Measurements from ENCODE around the gene MYG1. TPM values are rescaled to one million over a fixed set of nuclear protein-coding genes. Genes with fewer than 3 reads are reported as not detected.

MYG1 gene
- total and polyA plus RNA-seq, 2 of the 13 experiments (the other 11 are each of a cell fraction or from before 2014, with no cell fraction given): 38.6 to 58.0 TPM

DNA sequence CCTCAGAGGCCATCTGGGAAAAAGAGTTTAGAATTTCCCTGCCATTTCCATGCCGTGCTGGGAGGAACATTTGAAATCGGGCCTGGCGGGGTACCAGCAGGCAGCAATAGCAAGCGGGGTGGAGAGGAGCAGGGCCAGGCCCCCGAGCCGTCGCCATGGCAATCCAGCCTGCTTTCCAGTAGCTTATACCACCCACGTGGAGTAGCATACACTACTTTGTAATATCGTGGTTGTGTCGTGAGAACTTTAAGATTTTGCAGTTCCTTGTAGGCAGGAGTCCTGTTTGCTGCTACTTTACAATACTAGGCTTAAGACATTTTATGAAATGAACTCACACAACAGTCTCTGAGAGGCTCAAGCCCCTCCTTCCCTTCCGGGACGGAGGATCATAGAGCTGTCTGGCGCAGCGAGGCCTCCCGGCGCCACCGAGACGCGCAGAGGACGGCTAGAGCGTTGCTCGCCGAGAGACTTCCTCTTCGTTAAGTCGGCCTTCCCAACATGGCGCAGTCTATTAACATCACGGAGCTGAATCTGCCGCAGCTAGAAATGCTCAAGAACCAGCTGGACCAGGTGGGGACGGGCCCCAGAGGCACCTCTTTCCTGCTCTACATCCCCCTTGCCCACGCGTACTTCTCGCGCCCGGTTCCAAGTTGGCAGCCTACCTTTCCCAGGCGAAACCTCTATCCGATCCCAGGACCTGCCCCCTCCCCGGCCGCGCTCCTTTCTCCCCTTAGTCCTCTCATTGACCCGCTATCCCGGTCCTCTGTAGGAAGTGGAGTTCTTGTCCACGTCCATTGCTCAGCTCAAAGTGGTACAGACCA lies 4.2 kb upstream of the MYG1 start, which contains the start of gene PFDN5 (continued):
- TF ChIP-seq, protein P1, sequence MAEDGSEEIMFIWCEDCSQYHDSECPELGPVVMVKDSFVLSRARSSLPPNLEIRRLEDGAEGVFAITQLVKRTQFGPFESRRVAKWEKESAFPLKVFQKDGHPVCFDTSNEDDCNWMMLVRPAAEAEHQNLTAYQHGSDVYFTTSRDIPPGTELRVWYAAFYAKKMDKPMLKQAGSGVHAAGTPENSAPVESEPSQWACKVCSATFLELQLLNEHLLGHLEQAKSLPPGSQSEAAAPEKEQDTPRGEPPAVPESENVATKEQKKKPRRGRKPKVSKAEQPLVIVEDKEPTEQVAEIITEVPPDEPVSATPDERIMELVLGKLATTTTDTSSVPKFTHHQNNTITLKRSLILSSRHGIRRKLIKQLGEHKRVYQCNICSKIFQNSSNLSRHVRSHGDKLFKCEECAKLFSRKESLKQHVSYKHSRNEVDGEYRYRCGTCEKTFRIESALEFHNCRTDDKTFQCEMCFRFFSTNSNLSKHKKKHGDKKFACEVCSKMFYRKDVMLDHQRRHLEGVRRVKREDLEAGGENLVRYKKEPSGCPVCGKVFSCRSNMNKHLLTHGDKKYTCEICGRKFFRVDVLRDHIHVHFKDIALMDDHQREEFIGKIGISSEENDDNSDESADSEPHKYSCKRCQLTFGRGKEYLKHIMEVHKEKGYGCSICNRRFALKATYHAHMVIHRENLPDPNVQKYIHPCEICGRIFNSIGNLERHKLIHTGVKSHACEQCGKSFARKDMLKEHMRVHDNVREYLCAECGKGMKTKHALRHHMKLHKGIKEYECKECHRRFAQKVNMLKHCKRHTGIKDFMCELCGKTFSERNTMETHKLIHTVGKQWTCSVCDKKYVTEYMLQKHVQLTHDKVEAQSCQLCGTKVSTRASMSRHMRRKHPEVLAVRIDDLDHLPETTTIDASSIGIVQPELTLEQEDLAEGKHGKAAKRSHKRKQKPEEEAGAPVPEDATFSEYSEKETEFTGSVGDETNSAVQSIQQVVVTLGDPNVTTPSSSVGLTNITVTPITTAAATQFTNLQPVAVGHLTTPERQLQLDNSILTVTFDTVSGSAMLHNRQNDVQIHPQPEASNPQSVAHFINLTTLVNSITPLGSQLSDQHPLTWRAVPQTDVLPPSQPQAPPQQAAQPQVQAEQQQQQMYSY (CRISPR knock-in tag; IDR thresholded peaks at IDR 0.05): no peak; the same call in 1 of the 2 replicates
- TF ChIP-seq ZNF136 (CRISPR knock-in tag; IDR thresholded peaks at IDR 0.05; ENCODE audit: low read depth) (no peak), CEBPG (CRISPR knock-in tag; IDR thresholded peaks at IDR 0.05) (no peak), AKAP8 (CRISPR knock-in tag; IDR thresholded peaks at IDR 0.05) (no peak), HNRNPH1 (optimal IDR thresholded peaks at IDR 0.05; ENCODE audit: low read depth, low read length) (no peak), ZNF879 (CRISPR knock-in tag; IDR thresholded peaks at IDR 0.05) (no peak), EZH2 (conservative IDR thresholded peaks at IDR 0.05; ENCODE audit: low read depth, low read length) (no peak), ZNF724P (CRISPR knock-in tag; IDR thresholded peaks at IDR 0.05; ENCODE audit: borderline replicate concordance) (no peak), PHF20 (CRISPR knock-in tag; IDR thresholded peaks at IDR 0.05) (peak; percentile 97), ZNF788 (CRISPR knock-in tag; IDR thresholded peaks at IDR 0.05; ENCODE audit: borderline replicate concordance) (peak; percentile 46; the same call in 1 of the 2 replicates), PAF1 (CRISPR knock-in tag; IDR thresholded peaks at IDR 0.05) (no peak), EED (CRISPR knock-in tag; IDR thresholded peaks at IDR 0.05) (no peak), ZNF567 (CRISPR knock-in tag; IDR thresholded peaks at IDR 0.05; ENCODE audit: borderline replicate concordance) (no peak), MEIS2 (CRISPR knock-in tag; IDR thresholded peaks at IDR 0.05) (peak; percentile 75; the same call in 1 of the 2 replicates), ZNF678 (CRISPR knock-in tag; IDR thresholded peaks at IDR 0.05) (no peak), ZNF792 (CRISPR knock-in tag; IDR thresholded peaks at IDR 0.05) (no peak), FOXM1 (CRISPR knock-in tag; IDR thresholded peaks at IDR 0.05) (no peak), SALL1 (CRISPR knock-in tag; IDR thresholded peaks at IDR 0.05) (peak; percentile 63), REXO4 (CRISPR knock-in tag; IDR thresholded peaks at IDR 0.05; ENCODE audit: borderline replicate concordance) (no peak), ZNF263 (CRISPR knock-in tag; IDR thresholded peaks at IDR 0.05) (no peak), NFE2 (CRISPR knock-in tag; IDR thresholded peaks at IDR 0.05) (no peak)
- TF ChIP-seq, protein P2, sequence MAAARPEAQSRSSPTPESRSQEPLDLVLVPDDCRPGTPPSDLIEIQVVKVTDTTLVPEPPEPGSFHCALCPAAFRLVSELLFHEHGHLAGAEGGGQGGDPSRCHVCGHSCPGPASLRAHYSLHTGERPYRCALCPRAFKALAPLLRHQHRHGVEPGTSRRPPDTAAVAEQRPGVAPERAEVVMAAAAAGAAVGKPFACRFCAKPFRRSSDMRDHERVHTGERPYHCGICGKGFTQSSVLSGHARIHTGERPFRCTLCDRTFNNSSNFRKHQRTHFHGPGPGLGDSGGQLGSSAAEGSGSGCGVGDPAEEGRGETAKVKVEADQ (CRISPR knock-in tag; IDR thresholded peaks at IDR 0.05; ENCODE audit: borderline replicate concordance): no peak
- TF ChIP-seq, protein P3, sequence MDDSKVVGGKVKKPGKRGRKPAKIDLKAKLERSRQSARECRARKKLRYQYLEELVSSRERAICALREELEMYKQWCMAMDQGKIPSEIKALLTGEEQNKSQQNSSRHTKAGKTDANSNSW (CRISPR knock-in tag; IDR thresholded peaks at IDR 0.05; ENCODE audit: borderline replicate concordance): no peak
- TF ChIP-seq, protein P4, sequence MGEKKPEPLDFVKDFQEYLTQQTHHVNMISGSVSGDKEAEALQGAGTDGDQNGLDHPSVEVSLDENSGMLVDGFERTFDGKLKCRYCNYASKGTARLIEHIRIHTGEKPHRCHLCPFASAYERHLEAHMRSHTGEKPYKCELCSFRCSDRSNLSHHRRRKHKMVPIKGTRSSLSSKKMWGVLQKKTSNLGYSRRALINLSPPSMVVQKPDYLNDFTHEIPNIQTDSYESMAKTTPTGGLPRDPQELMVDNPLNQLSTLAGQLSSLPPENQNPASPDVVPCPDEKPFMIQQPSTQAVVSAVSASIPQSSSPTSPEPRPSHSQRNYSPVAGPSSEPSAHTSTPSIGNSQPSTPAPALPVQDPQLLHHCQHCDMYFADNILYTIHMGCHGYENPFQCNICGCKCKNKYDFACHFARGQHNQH (CRISPR knock-in tag; IDR thresholded peaks at IDR 0.05): peak; percentile 86
- TF ChIP-seq, protein P5, sequence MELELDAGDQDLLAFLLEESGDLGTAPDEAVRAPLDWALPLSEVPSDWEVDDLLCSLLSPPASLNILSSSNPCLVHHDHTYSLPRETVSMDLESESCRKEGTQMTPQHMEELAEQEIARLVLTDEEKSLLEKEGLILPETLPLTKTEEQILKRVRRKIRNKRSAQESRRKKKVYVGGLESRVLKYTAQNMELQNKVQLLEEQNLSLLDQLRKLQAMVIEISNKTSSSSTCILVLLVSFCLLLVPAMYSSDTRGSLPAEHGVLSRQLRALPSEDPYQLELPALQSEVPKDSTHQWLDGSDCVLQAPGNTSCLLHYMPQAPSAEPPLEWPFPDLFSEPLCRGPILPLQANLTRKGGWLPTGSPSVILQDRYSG (CRISPR knock-in tag; IDR thresholded peaks at IDR 0.05): no peak; the same call in 1 of the 2 replicates

Measured in HepG2 (cell line).